HepG2 (cell line): ENCODE measurements around the gene KAT6B. TPM values are rescaled to one million over a fixed set of nuclear protein-coding genes. Genes with fewer than 3 reads are reported as not detected.

Experiments used
- ATAC-seq: fragments of 200-7000 bp; cut with Tn5 transposase; 3 replicates; pipeline ENCODE4 v1.9.1; 2020; ENCODE audit warnings: mild to moderate bottlenecking, moderate library complexity
- BruUV-seq: library from RNA; stranded (reverse); fragments of 400-500 nt; replicated peaks from 2 replicates; lab custom pipeline; 2021; lab: Mats Ljungman, UMichigan
- CTCF ChIA-PET: fragments of 300-600 bp; formaldehyde crosslinking; extraction: SDS; loops from one replicate; lab custom pipeline; 2021; ENCODE audit warnings: low total read pairs, inconsistent platforms, low intra/inter-chr PET ratio; lab: Yijun Ruan, JAX
- POLR2A ChIA-PET: fragments of 350-600 bp; sonication (Branson Sonifier 250); formaldehyde crosslinking; loops from one replicate; lab custom pipeline; 2020; ENCODE audit warnings: antibody characterized with exemption, inconsistent platforms; lab: Yijun Ruan, JAX
- DNase-seq: peaks from one replicate; pipeline ENCODE4 v3.0.0-alpha.2; 2015; ENCODE audit warnings: low spot score
- FAIRE-seq: peaks from 3 replicates; lab custom pipeline; 2011; peaks lifted over from hg19 to GRCh38; lab: Jason Lieb, UNC
- H2AFZ ChIP-seq: one replicate; pipeline ENCODE4 v1.6.1; 2011; ENCODE audit warnings: low read length, inconsistent platforms
- H3K27ac ChIP-seq: fragments of 300-600 bp; 3 replicates; pipeline ENCODE4 v1.8.0; 2011; ENCODE audit warnings: mixed run types, mild to moderate bottlenecking, mixed read lengths, low read length, inconsistent platforms; ENCODE audit not compliant: insufficient read depth; ENCODE audit errors: extremely low read length
- H3K27me3 ChIP-seq, 2 experiments: fragments of 200-600 bp in 1 of 2; 2 replicates in 1 of 2; 3 replicates in 1 of 2; pipeline versions ENCODE4 v1.6.0 to v1.8.0; 2011; ENCODE audit warnings: low read length in 2 of 2, mild to moderate bottlenecking in 2 of 2, moderate library complexity in 2 of 2, inconsistent platforms in 1 of 2; ENCODE audit not compliant: insufficient read depth in 2 of 2, control insufficient read depth in 1 of 2
- H3K36me3 ChIP-seq, 2 experiments: fragments of 200-600 bp in 1 of 2; replicated peaks in 1 of 2; 2 replicates in 1 of 2; 3 replicates in 1 of 2; pipeline versions ENCODE4 v1.5.1 to v1.8.0; 2011; ENCODE audit warnings: low read length in 2 of 2, inconsistent platforms in 1 of 2; ENCODE audit not compliant: insufficient read depth in 2 of 2, control insufficient read depth in 1 of 2
- H3K4me1 ChIP-seq: 2 replicates; pipeline ENCODE4 v1.5.1; 2012; ENCODE audit warnings: low read length, inconsistent platforms; ENCODE audit not compliant: insufficient read depth
- H3K4me2 ChIP-seq: 2 replicates; pipeline ENCODE4 v1.6.0; 2011; ENCODE audit warnings: low read depth, low read length, inconsistent platforms
- H3K4me3 ChIP-seq, 3 experiments: fragments of 200-600 bp in 1 of 3; sonication (generic), shearing (Covaris generic) in 1 of 3; replicated peaks in 1 of 3; 2 replicates each; pipeline ENCODE4 v1.5.1; 2011 to 2016; ENCODE audit warnings: low read length in 3 of 3, inconsistent platforms in 2 of 3, low read depth in 2 of 3, mild to moderate bottlenecking in 2 of 3, control low read depth in 1 of 3, mixed read lengths in 1 of 3; ENCODE audit not compliant: insufficient read depth in 1 of 3
- H3K79me2 ChIP-seq: one replicate; pipeline ENCODE4 v1.6.1; 2011; ENCODE audit warnings: low read length, inconsistent platforms; ENCODE audit not compliant: insufficient read depth
- H3K9ac ChIP-seq: 2 replicates; pipeline ENCODE4 v1.6.0; 2011; ENCODE audit warnings: mild to moderate bottlenecking, low read depth, low read length, inconsistent platforms; ENCODE audit not compliant: insufficient read depth
- H3K9me3 ChIP-seq: 2 replicates; pipeline ENCODE4 v1.5.1; 2012; ENCODE audit warnings: mild to moderate bottlenecking, low read length
- H4K20me1 ChIP-seq: 2 replicates; pipeline ENCODE4 v1.6.0; 2011; ENCODE audit warnings: inconsistent platforms, mild to moderate bottlenecking, low read length, moderate library complexity; ENCODE audit not compliant: insufficient read depth
- CBX5 ChIP-seq: sonication (generic); formaldehyde crosslinking; IDR thresholded peaks from 2 replicates; pipeline ENCODE4 v1.4.0; 2020; ENCODE audit warnings: missing genetic modification reagents, borderline replicate concordance
- CREB1 ChIP-seq, 2 experiments: fragments of 450-650 bp in 1 of 2; IDR thresholded peaks; 2 replicates each; pipeline ENCODE4 v1.6.1; 2016 to 2017; ENCODE audit warnings: control low read depth in 1 of 2, mild to moderate bottlenecking in 1 of 2, missing compliant biosample characterization in 1 of 2, missing genetic modification characterization in 1 of 2
- E2F5 ChIP-seq: sonication (generic); formaldehyde crosslinking; conservative IDR thresholded peaks from 2 replicates; pipeline ENCODE4 v1.4.0; 2020; ENCODE audit warnings: missing genetic modification reagents
- FIP1L1 ChIP-seq: fragments of 200-400 bp; formaldehyde crosslinking; IDR thresholded peaks from 2 replicates; pipeline ENCODE4 v1.6.1; 2018; ENCODE audit warnings: low read depth, mild to moderate bottlenecking, low read length, moderate library complexity, borderline replicate concordance; ENCODE audit not compliant: insufficient read depth
- FOSL2 ChIP-seq: sonication (generic); formaldehyde crosslinking; IDR thresholded peaks from 2 replicates; pipeline ENCODE4 v1.4.0; 2020; ENCODE audit warnings: missing genetic modification reagents
- FOXJ3 ChIP-seq: sonication (generic); formaldehyde crosslinking; IDR thresholded peaks from 2 replicates; pipeline ENCODE4 v1.4.0; 2020; ENCODE audit warnings: missing genetic modification reagents, mild to moderate bottlenecking, borderline replicate concordance
- HMGA1 ChIP-seq: sonication (generic); formaldehyde crosslinking; conservative IDR thresholded peaks from 2 replicates; pipeline ENCODE4 v1.4.0; 2020; ENCODE audit warnings: missing genetic modification reagents
- HOXD1 ChIP-seq: sonication (generic); formaldehyde crosslinking; IDR thresholded peaks from 2 replicates; pipeline ENCODE4 v1.5.0; 2020; ENCODE audit warnings: missing genetic modification reagents
- JARID2 ChIP-seq: sonication (generic); formaldehyde crosslinking; IDR thresholded peaks from 2 replicates; pipeline ENCODE4 v1.8.1; 2023; ENCODE audit warnings: missing genetic modification reagents, inconsistent platforms; ENCODE audit not compliant: insufficient replicate concordance
- LRRFIP1 ChIP-seq: sonication (generic); formaldehyde crosslinking; conservative IDR thresholded peaks from 2 replicates; pipeline ENCODE4 v1.4.0; 2020; ENCODE audit warnings: missing genetic modification reagents
- NFE2 ChIP-seq: sonication (generic); formaldehyde crosslinking; IDR thresholded peaks from 2 replicates; pipeline ENCODE4 v1.4.0; 2020; ENCODE audit warnings: missing genetic modification reagents
- PTBP1 ChIP-seq: fragments of 200-400 bp; formaldehyde crosslinking; IDR thresholded peaks from 2 replicates; pipeline ENCODE4 v1.6.1; 2018; ENCODE audit warnings: low read length, low read depth; ENCODE audit not compliant: poor library complexity, severe bottlenecking
- SRSF4 ChIP-seq: fragments of 200-400 bp; formaldehyde crosslinking; IDR thresholded peaks from one replicate; pipeline ENCODE4 v1.6.1; 2018; ENCODE audit warnings: mild to moderate bottlenecking, low read depth, low read length, moderate library complexity; ENCODE audit not compliant: poor library complexity, severe bottlenecking
- SYNCRIP ChIP-seq: fragments of 200-400 bp; formaldehyde crosslinking; IDR thresholded peaks from 2 replicates; pipeline ENCODE4 v1.6.1; 2018; ENCODE audit warnings: mild to moderate bottlenecking, low read depth, low read length; ENCODE audit not compliant: insufficient read depth
- TAF1 ChIP-seq: sonication (generic); formaldehyde crosslinking; IDR thresholded peaks from 2 replicates; pipeline ENCODE4 v1.4.0; 2020; ENCODE audit warnings: missing genetic modification reagents
- ZNF451 ChIP-seq: sonication (generic); formaldehyde crosslinking; IDR thresholded peaks from 2 replicates; pipeline ENCODE4 v1.5.0; 2020; ENCODE audit warnings: mild to moderate bottlenecking, missing genetic modification reagents
- ZNF652 ChIP-seq: IDR thresholded peaks from 2 replicates; pipeline ENCODE4 v1.6.1; 2016; ENCODE audit warnings: low read depth, borderline replicate concordance
- WGBS: methylation state at CpG from one replicate; pipeline ENCODE4 v1.1.6; 2017; ENCODE audit warnings: low lambda C conversion rate; 5-methylcytosine and 5-hydroxymethylcytosine counted together
- in situ Hi-C: cut with HindIII; loops from 2 replicates; pipeline ENCODE4 v1.10.0; 2017; ENCODE audit warnings: low pct_unique_long_range_greater_than_20kb; ENCODE audit not compliant: extremely low pct_ligation_motif_present
- intact Hi-C: fragments of 100-400 bp; cut with micrococcal nuclease; formaldehyde crosslinking; loops from one replicate; pipeline ENCODE4 v1.10.0; 2022; ENCODE audit not compliant: unreplicated experiment
- polyA plus RNA-seq, 8 experiments: library from polyadenylated mRNA; depleted of rRNA in 3 of 8; stranded (reverse) in 7 of 8; unstranded in 1 of 8; fragments of >200 nt; fragmentation: Illumina TruSeq in 4 of 8; extraction: Trizol in 4 of 8; gene quantifications; 2 replicates each; pipeline versions ENCODE4 v1.2.1 to v1.2.3, GENCODE V29; 2011 to 2016; ENCODE audit warnings: low read depth in 4 of 8, missing spikeins in 1 of 8, mixed read lengths in 1 of 8; ENCODE audit not compliant: insufficient read depth in 1 of 8
- total RNA-seq, 5 experiments: library from RNA; depleted of rRNA; stranded (reverse); fragments of >200 nt; fragmentation: Illumina TruSeq; extraction: Trizol; gene quantifications; 2 replicates each; pipeline ENCODE4 v1.2.3, GENCODE V29; 2016; ENCODE audit warnings: low read depth in 1 of 5
- TF ChIP-seq, protein P1 (sequence below): sonication (generic); formaldehyde crosslinking; IDR thresholded peaks from 2 replicates; pipeline ENCODE4 v1.5.0; 2020; ENCODE audit warnings: missing genetic modification reagents, mild to moderate bottlenecking, borderline replicate concordance
- TF ChIP-seq, protein P2 (sequence below): sonication (generic); formaldehyde crosslinking; IDR thresholded peaks from 2 replicates; pipeline ENCODE4 v1.5.0; 2020; ENCODE audit warnings: missing genetic modification reagents, mild to moderate bottlenecking, borderline replicate concordance

Gene KAT6B
- total and polyA plus RNA-seq, 2 of the 13 experiments (the other 11 are each of a cell fraction or from before 2014, with no cell fraction given) = 3.0 to 9.5 TPM

- H3K27ac ChIP-seq = no peak overlapping the region
- H3K9ac ChIP-seq = no peak overlapping the region
- 95% methylated on average over 3 of the region's 3 CpGs for WGBS
- intact Hi-C loops (no loop called here), in situ Hi-C loops (no loop called here)
- no peak for ATAC-seq
- H3K9me3 ChIP-seq = no peaks in the 10 kb centered on the region
- DNase-seq = no peak
- no peak for FAIRE-seq
- BruUV-seq = no TSS peak
- H3K79me2 ChIP-seq = no peaks in the 10 kb centered on the region
- no peaks in the 10 kb centered on the region for H3K27me3 ChIP-seq
- no peaks in the 10 kb centered on the region for H4K20me1 ChIP-seq
- no peak overlapping the region for H3K4me3 ChIP-seq
- CTCF ChIA-PET = no interaction called here
- no peak overlapping the region for H3K4me2 ChIP-seq
- no peak overlapping the region for H2AFZ ChIP-seq
- TF ChIP-seq E2F5 (no peak), ZNF451 (CRISPR knock-in tag) (no peak), SRSF4 (no peak), FOSL2 (CRISPR knock-in tag) (no peak), LRRFIP1 (CRISPR knock-in tag) (no peak), HOXD1 (CRISPR knock-in tag) (no peak), NFE2 (CRISPR knock-in tag) (no peak), FOXJ3 (CRISPR knock-in tag) (no peak), FIP1L1 (no peak), TAF1 (CRISPR knock-in tag) (no peak), JARID2 (CRISPR knock-in tag) (no peak), CREB1 (IDR thresholded peaks at IDR 0.05) (no peak), CREB1 (CRISPR knock-in tag; IDR thresholded peaks at IDR 0.05) (no peak), HMGA1 (CRISPR knock-in tag) (no peak), PTBP1 (no peak), CBX5 (CRISPR knock-in tag) (no peak), ZNF652 (CRISPR knock-in tag) (no peak), SYNCRIP (no peak)
- TF ChIP-seq, protein P1, sequence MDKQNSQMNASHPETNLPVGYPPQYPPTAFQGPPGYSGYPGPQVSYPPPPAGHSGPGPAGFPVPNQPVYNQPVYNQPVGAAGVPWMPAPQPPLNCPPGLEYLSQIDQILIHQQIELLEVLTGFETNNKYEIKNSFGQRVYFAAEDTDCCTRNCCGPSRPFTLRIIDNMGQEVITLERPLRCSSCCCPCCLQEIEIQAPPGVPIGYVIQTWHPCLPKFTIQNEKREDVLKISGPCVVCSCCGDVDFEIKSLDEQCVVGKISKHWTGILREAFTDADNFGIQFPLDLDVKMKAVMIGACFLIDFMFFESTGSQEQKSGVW = no peak
- TF ChIP-seq, protein P2, sequence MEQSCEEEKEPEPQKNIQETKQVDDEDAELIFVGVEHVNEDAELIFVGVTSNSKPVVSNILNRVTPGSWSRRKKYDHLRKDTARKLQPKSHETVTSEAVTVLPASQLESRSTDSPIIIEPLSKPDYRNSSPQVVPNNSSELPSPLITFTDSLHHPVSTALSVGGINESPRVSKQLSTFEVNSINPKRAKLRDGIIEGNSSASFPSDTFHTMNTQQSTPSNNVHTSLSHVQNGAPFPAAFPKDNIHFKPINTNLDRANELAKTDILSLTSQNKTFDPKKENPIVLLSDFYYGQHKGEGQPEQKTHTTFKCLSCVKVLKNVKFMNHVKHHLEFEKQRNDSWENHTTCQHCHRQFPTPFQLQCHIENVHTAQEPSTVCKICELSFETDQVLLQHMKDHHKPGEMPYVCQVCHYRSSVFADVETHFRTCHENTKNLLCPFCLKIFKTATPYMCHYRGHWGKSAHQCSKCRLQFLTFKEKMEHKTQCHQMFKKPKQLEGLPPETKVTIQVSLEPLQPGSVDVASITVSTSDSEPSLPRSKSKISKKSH = no peak
- peaks cover 4% of the 10 kb centered on the region; the same call in 1 of the 2 replicates for H3K4me1 ChIP-seq
- POLR2A ChIA-PET = no interaction called here
- peaks cover 3 to 12% of the 10 kb centered on the region in 2 experiments; a peak in 3 of 5 replicates for H3K36me3 ChIP-seq
Measured at GRCh38 chr10:74993649-74994048, 167.2 kb downstream of the KAT6B start.
